ENCODE data around the gene SCN8A.
A peak's percentile ranks its signal among the peaks of the same experiment; 100 is the strongest.
"Not testable (repeated sequence)": the region's sequence is repeated elsewhere in the genome, so short reads cannot be mapped to it uniquely, and the experiment has no call there.

SCN8A gene

DNA sequence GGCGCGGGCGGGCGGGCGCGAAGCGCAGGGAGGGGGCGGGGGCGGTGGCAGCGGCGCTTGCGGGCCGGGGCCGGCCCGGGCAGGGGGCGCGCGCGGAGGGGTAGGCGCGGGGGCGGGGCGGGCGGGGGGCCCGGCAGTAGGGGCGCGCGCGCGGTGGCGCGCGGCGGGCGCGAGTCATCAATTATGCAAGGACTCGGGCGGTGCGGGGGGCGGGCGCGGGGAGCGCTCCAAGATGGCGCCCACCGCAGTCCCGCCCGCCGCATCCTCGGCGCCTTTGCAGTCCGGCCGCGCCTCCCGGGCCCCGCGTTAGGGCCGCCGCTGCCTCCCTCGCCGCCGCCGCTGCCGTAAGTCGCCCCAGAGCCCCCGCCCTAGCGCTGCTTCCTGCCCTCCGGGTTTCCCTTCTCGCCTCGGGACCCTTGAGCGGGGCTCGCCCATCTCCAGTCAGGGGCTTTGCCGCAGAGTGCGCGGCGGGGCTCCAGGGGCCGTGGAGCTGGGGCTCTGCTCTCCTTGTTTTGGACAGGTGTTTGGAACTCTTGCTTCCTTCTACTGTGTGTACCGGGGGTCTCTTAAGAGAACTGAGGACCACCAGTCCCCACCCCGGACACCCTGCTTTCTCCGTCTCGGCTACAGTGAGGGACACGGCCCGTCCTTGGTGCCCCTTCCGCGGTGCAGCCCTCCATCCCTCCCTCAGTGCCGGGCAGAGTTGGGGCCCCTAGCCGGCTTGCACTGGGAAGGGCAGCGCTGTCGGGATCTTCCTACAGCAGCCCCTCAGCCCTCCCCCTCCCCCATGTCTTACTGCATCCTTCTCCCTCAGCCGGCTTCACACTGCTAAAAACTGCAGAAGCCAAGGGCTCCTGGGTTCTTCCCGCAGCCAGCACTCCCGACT lies at the start of gene SCN8A:
TSS of gene SCN8A (plus strand) at position 218 of the 886 bp plus-strand sequence. CDS start 71,585 bp downstream, outside the sequence.
- no peaks in the 10 kb centered on the region for H3K9me3 Mint-ChIP-seq
- DNase-seq (ENCODE audit: low spot score in 2 of 2) = peak; percentile 8 to 71
- H3K36me3 Mint-ChIP-seq = peaks cover 4% of the 10 kb centered on the region
- no peak within 1 kb of the TSS for H3K27ac Mint-ChIP-seq
- peak; percentile 74 for ATAC-seq
- peaks cover 20% of the 10 kb centered on the region for H3K4me1 Mint-ChIP-seq
- H3K4me3 Mint-ChIP-seq = peak within 1 kb of the TSS; percentile 79

DNA sequence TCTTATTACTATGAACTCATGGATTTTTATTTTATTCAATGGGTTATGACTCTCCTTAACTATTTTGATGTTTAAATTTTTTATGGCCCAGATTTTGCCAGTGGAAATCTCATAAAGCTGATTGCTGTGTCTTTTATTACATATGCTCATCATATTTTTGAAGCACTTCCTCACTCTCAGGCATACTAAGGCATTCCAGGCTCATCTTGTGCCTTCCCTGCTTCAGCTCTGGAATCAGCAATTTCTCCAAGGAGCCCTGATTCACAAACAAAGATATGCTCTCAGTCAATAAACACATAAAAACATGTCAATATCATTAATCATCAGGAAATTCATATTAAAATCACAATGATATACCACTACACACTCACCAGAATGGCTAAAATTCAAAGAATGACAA lies 44.9 kb upstream of the SCN8A start:
- H3K27ac Mint-ChIP-seq = no peak overlapping the region
- no peak overlapping the region for H3K4me3 Mint-ChIP-seq
- ATAC-seq (no peak), DNase-seq (ENCODE audit: low spot score in 2 of 2) (no peak)
- H3K36me3 Mint-ChIP-seq = no peaks in the 10 kb centered on the region
- H3K4me1 Mint-ChIP-seq = no peaks in the 10 kb centered on the region
- peaks cover 3% of the 10 kb centered on the region for H3K9me3 Mint-ChIP-seq

DNA sequence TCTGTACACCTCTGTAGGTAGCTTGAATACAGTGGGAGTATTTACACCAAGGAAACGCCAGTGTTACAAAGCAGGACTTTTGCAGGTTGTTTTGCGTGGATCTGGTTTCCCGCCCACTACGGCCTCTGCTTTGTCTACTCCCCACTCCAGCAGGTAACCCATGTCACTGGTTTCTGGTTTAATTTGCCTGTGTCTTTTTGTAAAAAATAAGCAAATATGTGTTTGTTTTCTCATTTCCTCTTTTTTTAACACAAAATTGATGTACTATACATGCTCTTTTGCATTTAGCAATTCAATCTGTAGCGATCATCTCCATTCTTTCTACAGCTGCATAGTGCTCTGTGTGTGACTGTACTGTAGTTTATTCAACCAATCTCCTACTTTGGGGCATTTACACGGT lies 43.4 kb upstream of the SCN8A start:
- no peak overlapping the region for H3K27ac Mint-ChIP-seq
- H3K9me3 Mint-ChIP-seq = peaks cover 3% of the 10 kb centered on the region
- DNase-seq (ENCODE audit: low spot score in 2 of 2) (no peak), ATAC-seq (no peak)
- H3K4me1 Mint-ChIP-seq = no peaks in the 10 kb centered on the region
- H3K4me3 Mint-ChIP-seq = no peak overlapping the region
- H3K36me3 Mint-ChIP-seq = no peaks in the 10 kb centered on the region

DNA sequence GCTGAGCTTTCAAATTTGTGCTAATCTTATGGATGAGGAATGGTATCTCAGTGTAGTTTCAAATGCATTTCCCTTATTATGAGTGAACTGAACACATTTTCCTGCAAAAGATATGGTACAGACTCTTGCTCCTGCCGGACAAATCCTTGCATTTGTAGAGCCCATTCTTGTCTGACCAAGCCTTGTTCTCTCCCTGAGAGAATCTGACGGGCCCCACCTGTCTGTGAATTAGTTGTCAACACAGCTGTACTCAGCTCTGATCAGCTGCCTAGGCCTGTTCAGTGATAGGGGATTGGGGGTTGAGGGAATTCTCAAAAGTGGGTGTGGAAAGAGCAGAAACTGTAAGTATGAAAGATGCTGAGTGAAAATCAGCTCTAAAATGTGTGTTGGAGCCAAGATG lies 42.8 kb upstream of the SCN8A start:
- no peak overlapping the region for H3K27ac Mint-ChIP-seq
- H3K36me3 Mint-ChIP-seq = no peaks in the 10 kb centered on the region
- no peak for DNase-seq (ENCODE audit: low spot score in 2 of 2)
- no peak for ATAC-seq
- no peak overlapping the region for H3K4me3 Mint-ChIP-seq
- peaks cover 3% of the 10 kb centered on the region for H3K9me3 Mint-ChIP-seq
- H3K4me1 Mint-ChIP-seq = no peaks in the 10 kb centered on the region

DNA sequence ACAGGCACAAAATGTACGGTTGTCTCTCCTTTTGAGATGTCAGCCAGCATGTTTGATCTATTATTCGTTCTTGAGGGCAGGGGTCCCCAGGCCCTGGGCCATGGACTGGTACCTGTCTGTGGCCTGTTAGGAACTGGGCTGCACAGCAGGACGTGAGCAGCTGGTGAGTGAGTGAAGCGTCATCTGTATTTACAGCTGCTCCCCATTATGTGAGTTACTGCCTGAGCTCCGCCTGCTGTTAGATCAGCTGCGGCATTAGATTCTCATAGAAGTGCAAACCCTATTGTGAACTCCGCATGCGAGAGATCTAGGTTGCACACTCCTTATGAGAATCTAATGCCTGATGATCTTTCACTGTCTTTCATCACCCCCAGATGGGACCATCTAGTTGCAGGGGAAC lies 41.4 kb upstream of the SCN8A start:
- ATAC-seq (no peak), DNase-seq (ENCODE audit: low spot score in 2 of 2) (no peak)
- H3K4me3 Mint-ChIP-seq = no peak overlapping the region
- H3K27ac Mint-ChIP-seq = no peak overlapping the region
- H3K4me1 Mint-ChIP-seq = no peaks in the 10 kb centered on the region
- no peaks in the 10 kb centered on the region for H3K36me3 Mint-ChIP-seq
- no peaks in the 10 kb centered on the region for H3K9me3 Mint-ChIP-seq

GRCh38 chr12:51568271-51569032 lies 22.6 kb upstream of the SCN8A start:
- not testable (repeated sequence) for H3K27ac Mint-ChIP-seq; ATAC-seq; H3K36me3 Mint-ChIP-seq; DNase-seq (ENCODE audit: low spot score in 2 of 2); H3K4me3 Mint-ChIP-seq; H3K9me3 Mint-ChIP-seq; H3K4me1 Mint-ChIP-seq

- no peak overlapping the region for H3K4me3 Mint-ChIP-seq
- no peak for ATAC-seq
Observed at GRCh38 chr12:51579321-51579850, 11.6 kb upstream of the SCN8A start.

DNA sequence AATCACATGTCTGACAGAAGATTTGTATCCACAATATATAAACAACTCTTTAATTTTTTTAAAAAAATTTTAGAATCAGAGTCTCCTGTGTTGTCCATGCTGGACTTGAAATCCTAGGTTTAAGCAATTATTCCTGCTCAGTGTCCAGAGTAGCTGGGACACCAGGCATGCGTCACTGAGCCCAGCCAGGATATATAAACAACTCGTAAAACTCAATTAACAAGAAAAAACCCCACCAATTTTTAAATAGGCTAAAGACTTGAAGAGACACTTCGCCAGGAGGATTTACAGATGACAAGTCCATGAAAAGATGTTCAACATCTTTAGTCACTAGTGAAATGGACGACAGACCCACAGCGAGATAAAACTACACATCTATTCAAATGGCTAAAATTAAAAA lies 2.0 kb upstream of the SCN8A start:
- Mint-ChIP-seq H3K4me3 (no peak overlapping the region), H3K4me1 (peaks cover 20% of the 10 kb centered on the region), H3K9me3 (no peaks in the 10 kb centered on the region), H3K27ac (no peak overlapping the region), H3K36me3 (peaks cover 4% of the 10 kb centered on the region)
- ATAC-seq (no peak), DNase-seq (ENCODE audit: low spot score in 2 of 2) (no peak)

More at GRCh38 chr12:51579321-51579850, 11.6 kb upstream of the SCN8A start:
- Mint-ChIP-seq H3K27ac (no peak overlapping the region), H3K4me1 (no peaks in the 10 kb centered on the region), H3K9me3 (peaks cover 2% of the 10 kb centered on the region), H3K36me3 (no peaks in the 10 kb centered on the region)
- no peak for DNase-seq (ENCODE audit: low spot score in 2 of 2)

GRCh38 chr12:51589557-51590176 lies 1.4 kb upstream of the SCN8A start:
- Mint-ChIP-seq H3K4me1 (peaks cover 20% of the 10 kb centered on the region), H3K4me3 (peak overlapping the region; percentile 79), H3K36me3 (peaks cover 4% of the 10 kb centered on the region), H3K27ac (no peak overlapping the region), H3K9me3 (no peaks in the 10 kb centered on the region)
- no peak for DNase-seq (ENCODE audit: low spot score in 2 of 2)
- ATAC-seq = no peak

- DNase-seq (ENCODE audit: low spot score in 2 of 2) (peak; percentile 73 to 87), ATAC-seq (peak; percentile 93)
- Mint-ChIP-seq H3K36me3 (peaks cover 4% of the 10 kb centered on the region), H3K9me3 (no peaks in the 10 kb centered on the region), H3K4me3 (peak overlapping the region; percentile 79), H3K4me1 (peaks cover 20% of the 10 kb centered on the region), H3K27ac (no peak overlapping the region)
Observed at GRCh38 chr12:51590347-51591015, 552 bp upstream of the SCN8A start.

DNA sequence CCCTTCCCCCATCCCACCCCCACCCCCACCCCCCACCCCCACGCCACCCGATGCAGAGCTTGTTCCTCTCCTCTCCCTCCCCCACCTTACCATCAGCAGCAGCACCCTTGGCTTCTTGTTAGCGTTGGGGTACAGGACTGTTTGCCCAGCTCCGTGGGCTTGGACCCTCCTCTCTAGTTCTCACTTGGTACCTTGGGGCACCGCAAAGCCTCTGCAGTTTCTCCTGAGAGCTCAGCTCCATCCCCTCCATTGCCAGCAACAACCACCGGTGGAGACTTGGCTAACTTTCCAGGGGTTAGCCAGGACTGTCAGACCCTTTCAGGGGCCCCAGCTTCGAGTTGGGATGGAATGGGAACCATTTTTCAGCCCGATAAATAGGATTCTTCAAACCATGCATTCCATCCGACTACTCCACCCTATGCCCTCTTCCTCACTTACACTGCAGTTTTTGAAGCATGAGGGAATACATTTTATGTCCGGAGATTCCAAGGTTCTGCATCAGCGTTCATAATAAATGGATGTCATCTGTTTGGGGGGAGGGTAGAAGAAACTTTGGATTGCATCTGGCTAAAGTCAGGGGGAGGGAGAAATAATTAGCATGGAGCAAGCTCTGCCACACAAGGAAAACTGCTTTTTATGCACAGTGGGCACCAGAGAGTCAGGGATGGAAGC lies 1.1 kb downstream of the SCN8A start:
- Mint-ChIP-seq H3K4me3 (peak overlapping the region; percentile 79), H3K27ac (no peak overlapping the region), H3K9me3 (no peaks in the 10 kb centered on the region), H3K4me1 (peaks cover 20% of the 10 kb centered on the region), H3K36me3 (peaks cover 4% of the 10 kb centered on the region)
- ATAC-seq (no peak), DNase-seq (ENCODE audit: low spot score in 2 of 2) (no peak)

- Mint-ChIP-seq H3K27ac (no peak overlapping the region), H3K4me1 (peaks cover 20% of the 10 kb centered on the region), H3K9me3 (no peaks in the 10 kb centered on the region), H3K36me3 (peaks cover 4% of the 10 kb centered on the region), H3K4me3 (no peak overlapping the region)
- DNase-seq (ENCODE audit: low spot score in 2 of 2) = no peak
- ATAC-seq = no peak
Observed at GRCh38 chr12:51593021-51593420, 2.0 kb downstream of the SCN8A start.

- H3K9me3 Mint-ChIP-seq = no peaks in the 10 kb centered on the region
- no peak overlapping the region for H3K4me3 Mint-ChIP-seq
- no peak overlapping the region for H3K27ac Mint-ChIP-seq
- DNase-seq (ENCODE audit: low spot score in 2 of 2) (no peak), ATAC-seq (no peak)
- peaks cover 20% of the 10 kb centered on the region for H3K4me1 Mint-ChIP-seq
- H3K36me3 Mint-ChIP-seq = peaks cover 4% of the 10 kb centered on the region
Observed at GRCh38 chr12:51593539-51593938, 2.5 kb downstream of the SCN8A start.

GRCh38 chr12:51598156-51598555 lies 7.1 kb downstream of the SCN8A start:
- Mint-ChIP-seq H3K4me3 (no peak overlapping the region), H3K9me3 (no peaks in the 10 kb centered on the region)
- no peak for ATAC-seq

More at GRCh38 chr12:51598156-51598555, 7.1 kb downstream of the SCN8A start:
- Mint-ChIP-seq H3K4me1 (no peaks in the 10 kb centered on the region), H3K27ac (no peak overlapping the region), H3K36me3 (no peaks in the 10 kb centered on the region)
- no peak for DNase-seq (ENCODE audit: low spot score in 2 of 2)

All from stimulated activated effector memory CD8-positive, alpha-beta T cell treated with anti-CD3 and anti-CD28 coated beads, Interleukin-12 subunit alpha, Interleukin-12 subunit beta, amount 100 ng/mL, for 72 hours (primary cell).